PC-3 (cell line): ENCODE data around the gene ELL2. TPM values are rescaled to one million over a fixed set of nuclear protein-coding genes. Genes with fewer than 3 reads are reported as not detected.

Source experiments
- ATAC-seq: fragments of 200-7000 bp; cut with Tn5 transposase; 2 replicates; pipeline ENCODE4 v1.9.1; 2020; ENCODE audit warnings: mild to moderate bottlenecking, moderate library complexity
- BruUV-seq: library from RNA; stranded (reverse); fragments of 400-500 nt; replicated peaks from 2 replicates; lab custom pipeline; 2021; lab: Mats Ljungman, UMichigan
- CTCF ChIA-PET: fragments of 300-600 bp; sonication (Branson Sonifier 250); formaldehyde crosslinking; loops from one replicate; lab custom pipeline; 2022; ENCODE audit warnings: antibody characterized with exemption; lab: Charles Lee
- POLR2A ChIA-PET: fragments of 300-600 bp; sonication (Branson Sonifier 250); formaldehyde crosslinking; loops from one replicate; lab custom pipeline; 2022; ENCODE audit warnings: antibody characterized with exemption; ENCODE audit not compliant: unreplicated experiment; lab: Charles Lee
- DNase-seq: peaks from one replicate; pipeline ENCODE4 v3.0.0-alpha.2; 2015
- H2AFZ ChIP-seq: fragments of 300-600 bp; sonication (generic); 2 replicates; pipeline ENCODE4 v1.6.0; 2016; ENCODE audit warnings: antibody characterized with exemption, low read length
- H3F3A ChIP-seq: fragments of 300-600 bp; sonication (generic); one replicate; pipeline ENCODE4 v1.6.0; 2017; ENCODE audit warnings: antibody characterized with exemption, low read length, control low read depth, mild to moderate bottlenecking; ENCODE audit not compliant: unreplicated experiment
- H3K27ac ChIP-seq: fragments of 300-600 bp; sonication (generic); 2 replicates; pipeline ENCODE4 v1.5.1; 2016; ENCODE audit warnings: mild to moderate bottlenecking, low read length
- H3K27me3 ChIP-seq: fragments of 300-600 bp; sonication (generic); 2 replicates; pipeline ENCODE4 v1.6.1; 2016; ENCODE audit warnings: low read length, mixed read lengths
- H3K36me3 ChIP-seq: fragments of 300-600 bp; sonication (generic); 2 replicates; pipeline ENCODE4 v1.6.1; 2016; ENCODE audit warnings: low read depth, mixed run types, low read length, mixed read lengths
- H3K4me1 ChIP-seq: fragments of 300-600 bp; sonication (generic); 2 replicates; pipeline ENCODE4 v1.5.1; 2016; ENCODE audit warnings: low read length; ENCODE audit not compliant: insufficient read depth
- H3K4me2 ChIP-seq: fragments of 300-600 bp; sonication (generic); 2 replicates; pipeline ENCODE4 v1.6.0; 2016; ENCODE audit warnings: low read length
- H3K4me3 ChIP-seq: fragments of 300-600 bp; sonication (generic); 2 replicates; pipeline ENCODE4 v1.5.1; 2016; ENCODE audit warnings: mild to moderate bottlenecking, low read length, mixed read lengths
- H3K79me2 ChIP-seq: fragments of 300-600 bp; sonication (generic); 2 replicates; pipeline ENCODE4 v1.6.1; 2017; ENCODE audit warnings: low read length, mixed read lengths
- H3K9ac ChIP-seq: fragments of 300-600 bp; sonication (generic); 2 replicates; pipeline ENCODE4 v1.6.0; 2016; ENCODE audit warnings: mild to moderate bottlenecking, low read length
- H3K9me2 ChIP-seq: fragments of 300-600 bp; sonication (generic); replicated peaks from 2 replicates; pipeline ENCODE4 v1.6.1; 2016; ENCODE audit warnings: mixed run types, low read length, mixed read lengths
- H3K9me3 ChIP-seq: fragments of 300-600 bp; sonication (generic); 2 replicates; pipeline ENCODE4 v1.6.1; 2016; ENCODE audit warnings: low read length, mixed read lengths
- H4K20me1 ChIP-seq: fragments of 300-600 bp; sonication (generic); 2 replicates; pipeline ENCODE4 v1.6.1; 2016; ENCODE audit warnings: low read length, mixed read lengths
- CTCF ChIP-seq: fragments of 300-600 bp; sonication (generic); conservative IDR thresholded peaks from 2 replicates; pipeline ENCODE4 v1.5.1; 2017; ENCODE audit warnings: antibody characterized with exemption, low read depth, mild to moderate bottlenecking, low read length
- EZH2 ChIP-seq: fragments of 300-600 bp; sonication (generic); IDR thresholded peaks from one replicate; pipeline ENCODE4 v1.6.1; 2017; ENCODE audit warnings: antibody characterized with exemption, mild to moderate bottlenecking, low read length; ENCODE audit not compliant: unreplicated experiment
- EZH2phosphoT487 ChIP-seq: fragments of 300-600 bp; sonication (generic); IDR thresholded peaks from 2 replicates; pipeline ENCODE4 v1.6.1; 2018; ENCODE audit warnings: mild to moderate bottlenecking, antibody characterized with exemption, low read length, borderline replicate concordance
- intact Hi-C: fragments of 100-400 bp; cut with micrococcal nuclease; formaldehyde crosslinking; loops from 2 replicates; pipeline ENCODE4 v1.9.0; 2023
- total RNA-seq: library from RNA; depleted of rRNA; stranded (reverse); fragments of >200 nt; gene quantifications from 2 replicates; pipeline ENCODE4 v1.2.3, GENCODE V29; 2014

The ELL2 gene
- total RNA-seq, 1 experiment from 2014 or later, result 72.2 TPM

- no TSS peak for BruUV-seq
- Histone ChIP-seq H3K79me2 (peaks cover 83% of the 10 kb centered on the region), H3K9me3 (no peaks in the 10 kb centered on the region), H3K4me1 (no peaks in the 10 kb centered on the region), H3K4me2 (no peak overlapping the region), H2AFZ (no peak overlapping the region), H3F3A (no peaks in the 10 kb centered on the region), H4K20me1 (peaks cover 9% of the 10 kb centered on the region; the same call in 1 of the 2 replicates), H3K9ac (no peak overlapping the region), H3K27ac (no peak overlapping the region), H3K27me3 (no peaks in the 10 kb centered on the region), H3K9me2 (no peaks in the 10 kb centered on the region), H3K36me3 (peaks cover 27% of the 10 kb centered on the region), H3K4me3 (no peak overlapping the region)
- DNase-seq (no peak), ATAC-seq (no peak)
- ChIA-PET POLR2A (no interaction called here), CTCF (no interaction called here)
- TF ChIP-seq EZH2, result no peak
- no peak for TF ChIP-seq EZH2phosphoT487
- TF ChIP-seq CTCF, result no peak
- intact Hi-C loops, result no loop called here
These were observed 44.4 kb downstream of the ELL2 start for GRCh38 chr5:95917207-95917606.

- ChIA-PET CTCF (no interaction called here), POLR2A (no interaction called here)
- H3K79me2 ChIP-seq, result peaks cover 83% of the 10 kb centered on the region
- no peaks in the 10 kb centered on the region for H3K9me3 ChIP-seq
- TF ChIP-seq CTCF, result no peak
- TF ChIP-seq EZH2, result no peak
- no peak for TF ChIP-seq EZH2phosphoT487
- BruUV-seq, result no TSS peak
- peaks cover 9% of the 10 kb centered on the region; the same call in 1 of the 2 replicates for H4K20me1 ChIP-seq
- H3F3A ChIP-seq, result no peaks in the 10 kb centered on the region
- intact Hi-C loops, result no loop called here
- ATAC-seq (no peak), DNase-seq (no peak)
- H3K9me2 ChIP-seq, result no peaks in the 10 kb centered on the region
- H3K4me2 ChIP-seq, result no peak overlapping the region
- peaks cover 32% of the 10 kb centered on the region for H3K36me3 ChIP-seq
- no peaks in the 10 kb centered on the region for H3K27me3 ChIP-seq
- no peak overlapping the region for H2AFZ ChIP-seq
- no peak overlapping the region for H3K27ac ChIP-seq
- H3K9ac ChIP-seq, result no peak overlapping the region
- no peak overlapping the region for H3K4me3 ChIP-seq
- H3K4me1 ChIP-seq, result no peaks in the 10 kb centered on the region
These were observed 45.0 kb downstream of the ELL2 start for GRCh38 chr5:95916687-95917085.

- Histone ChIP-seq H3K9me3 (no peaks in the 10 kb centered on the region), H3K4me2 (no peak overlapping the region), H3K9ac (no peak overlapping the region), H3K27me3 (no peaks in the 10 kb centered on the region), H3K9me2 (no peaks in the 10 kb centered on the region), H3F3A (no peaks in the 10 kb centered on the region), H2AFZ (no peak overlapping the region), H3K27ac (no peak overlapping the region), H3K4me3 (no peak overlapping the region), H4K20me1 (peaks cover 8% of the 10 kb centered on the region; the same call in 1 of the 2 replicates), H3K4me1 (no peaks in the 10 kb centered on the region), H3K36me3 (peaks cover 35% of the 10 kb centered on the region), H3K79me2 (peaks cover 83% of the 10 kb centered on the region)
- no TSS peak for BruUV-seq
- ATAC-seq, result no peak
- ChIA-PET POLR2A (no interaction called here), CTCF (no interaction called here)
- no peak for DNase-seq
- no peak for TF ChIP-seq EZH2phosphoT487
- TF ChIP-seq CTCF, result no peak
- no peak for TF ChIP-seq EZH2
- intact Hi-C loops, result no loop called here
These were observed 45.5 kb downstream of the ELL2 start for GRCh38 chr5:95915999-95916686.
